ENCODE results near the gene RAP1A.

- no peak for TF ChIP-seq SP1 (IDR thresholded peaks at IDR 0.05)
- TF ChIP-seq FOXM1 (IDR thresholded peaks at IDR 0.05; ENCODE audit: borderline replicate concordance) = no peak
These were observed 40.9 kb downstream of the RAP1A start for GRCh38 chr1:111660204-111661150.

Data from HEK293T (cell line).